SK-N-SH (cell line): ENCODE data around the gene PAPSS2. TPM values are rescaled to one million over a fixed set of nuclear protein-coding genes. Genes with fewer than 3 reads are reported as not detected.

Experiments used
- CTCF ChIA-PET: fragments of 300-600, 350-600 bp; formaldehyde crosslinking; extraction: SDS; loops from one replicate; lab custom pipeline; 2021; lab: Yijun Ruan, JAX
- POLR2A ChIA-PET: fragments of 350-600 bp; sonication (Branson Sonifier 250); formaldehyde crosslinking; extraction: SDS; loops from one replicate; lab custom pipeline; 2020; ENCODE audit warnings: antibody characterized with exemption, inconsistent platforms; lab: Yijun Ruan, JAX
- DNase-seq: peaks from one replicate; pipeline ENCODE4 v3.0.0; 2012
- H2AFZ ChIP-seq: fragments of 200-600 bp; sonication (generic); 2 replicates; pipeline ENCODE4 v1.8.1; 2016; ENCODE audit warnings: antibody characterized with exemption, mild to moderate bottlenecking, low read depth
- H3F3A ChIP-seq: fragments of 200-600 bp; sonication (generic); replicated peaks from 2 replicates; pipeline ENCODE3; 2016; ENCODE audit warnings: antibody characterized with exemption, mild to moderate bottlenecking; ENCODE audit not compliant: insufficient read depth
- H3K27ac ChIP-seq, 2 experiments: fragments of 200-500 bp in 1 of 2; fragments of 200-600 bp in 1 of 2; sonication (Bioruptor generic) in 1 of 2; sonication (generic), shearing (Covaris generic) in 1 of 2; 2 replicates each; pipeline versions ENCODE4 v1.5.1 to v1.6.1; 2014 to 2016; ENCODE audit warnings: low read depth in 2 of 2, inconsistent platforms in 1 of 2, low read length in 1 of 2, mild to moderate bottlenecking in 1 of 2, mixed read lengths in 1 of 2
- H3K27me3 ChIP-seq: fragments of 200-600 bp; sonication (generic), shearing (Covaris generic); 2 replicates; pipeline ENCODE4 v1.6.1; 2016; ENCODE audit warnings: mixed run types; ENCODE audit not compliant: insufficient read depth
- H3K36me3 ChIP-seq, 2 experiments: fragments of 200-500 bp in 1 of 2; fragments of 200-600 bp in 1 of 2; sonication (Bioruptor generic) in 1 of 2; sonication (generic) in 1 of 2; replicated peaks in 1 of 2; 2 replicates each; pipeline versions ENCODE3 to v1.5.1; 2014 to 2016; ENCODE audit warnings: low read length in 1 of 2, mild to moderate bottlenecking in 1 of 2; ENCODE audit not compliant: insufficient read depth in 2 of 2, control insufficient read depth in 1 of 2
- H3K4me1 ChIP-seq, 2 experiments: fragments of 200-500 bp in 1 of 2; fragments of 200-600 bp in 1 of 2; sonication (Bioruptor generic) in 1 of 2; sonication (generic), shearing (Covaris generic) in 1 of 2; 2 replicates each; pipeline versions ENCODE4 v1.5.1 to v1.6.1; 2014 to 2016; ENCODE audit warnings: low read depth in 1 of 2, low read length in 1 of 2, mixed run types in 1 of 2; ENCODE audit not compliant: insufficient read depth in 2 of 2, control insufficient read depth in 1 of 2
- H3K4me2 ChIP-seq: fragments of 200-600 bp; sonication (generic), shearing (Covaris generic); 2 replicates; pipeline ENCODE4 v1.6.1; 2017; ENCODE audit warnings: mixed run types
- H3K4me3 ChIP-seq, 2 experiments: fragments of 200-500 bp in 1 of 2; fragments of 200-600 bp in 1 of 2; sonication (Bioruptor generic) in 1 of 2; sonication (generic), shearing (Covaris generic) in 1 of 2; 2 replicates each; pipeline versions ENCODE4 v1.5.1 to v1.8.1; 2014 to 2016; ENCODE audit warnings: low read depth in 2 of 2, inconsistent platforms in 1 of 2, low read length in 1 of 2, mild to moderate bottlenecking in 1 of 2, mixed read lengths in 1 of 2, moderate library complexity in 1 of 2
- H3K79me2 ChIP-seq: fragments of 200-600 bp; sonication (generic); 2 replicates; pipeline ENCODE4 v1.8.1; 2017; ENCODE audit warnings: mild to moderate bottlenecking; ENCODE audit not compliant: insufficient read depth
- H3K9ac ChIP-seq: fragments of 200-600 bp; sonication (generic); 2 replicates; pipeline ENCODE4 v1.6.1; 2017; ENCODE audit warnings: mixed run types
- H3K9me2 ChIP-seq: fragments of 200-600 bp; sonication (generic); 2 replicates; pipeline ENCODE4 v1.6.1; 2017; ENCODE audit warnings: mixed run types
- H3K9me3 ChIP-seq: fragments of 200-600 bp; sonication (generic); 2 replicates; pipeline ENCODE4 v1.6.1; 2017; ENCODE audit warnings: mixed run types, mild to moderate bottlenecking, moderate library complexity
- H4K20me1 ChIP-seq: fragments of 200-600 bp; sonication (generic); 2 replicates; pipeline ENCODE4 v1.6.1; 2017; ENCODE audit warnings: mild to moderate bottlenecking, mixed run types; ENCODE audit not compliant: insufficient read depth
- EP300 ChIP-seq, 2 experiments: IDR thresholded peaks; 2 replicates each; pipeline versions ENCODE4 v1.4.0 to v1.6.1; 2012; ENCODE audit warnings: borderline replicate concordance in 1 of 2, low read depth in 1 of 2, low read length in 1 of 2
- GABPA ChIP-seq: IDR thresholded peaks from 2 replicates; pipeline ENCODE4 v1.4.0; 2012; ENCODE audit warnings: low read depth, mild to moderate bottlenecking
- MEF2A ChIP-seq: IDR thresholded peaks from 2 replicates; pipeline ENCODE4 v1.4.0; 2012; ENCODE audit warnings: low read depth, borderline replicate concordance
- MXI1 ChIP-seq: IDR thresholded peaks from 2 replicates; pipeline ENCODE4 v1.6.1; 2012; ENCODE audit warnings: mild to moderate bottlenecking, low read depth, low read length, improper control_type of control experiment
- POLR2AphosphoS5 ChIP-seq: IDR thresholded peaks from 2 replicates; pipeline ENCODE4 v1.6.1; 2012; ENCODE audit warnings: low read depth, low read length
- REST ChIP-seq: IDR thresholded peaks from 2 replicates; pipeline ENCODE4 v1.6.1; 2012; ENCODE audit warnings: mild to moderate bottlenecking, low read depth, low read length, moderate library complexity
- TAF1 ChIP-seq: IDR thresholded peaks from 2 replicates; pipeline ENCODE4 v1.6.1; 2012; ENCODE audit warnings: low read depth, mild to moderate bottlenecking, low read length, moderate library complexity, borderline replicate concordance
- TEAD4 ChIP-seq: IDR thresholded peaks from 2 replicates; pipeline ENCODE4 v1.4.0; 2012; ENCODE audit warnings: mild to moderate bottlenecking, borderline replicate concordance; ENCODE audit not compliant: insufficient read depth
- USF2 ChIP-seq: fragments of 150-350 bp; IDR thresholded peaks from 2 replicates; pipeline ENCODE4 v1.6.1; 2017; ENCODE audit warnings: antibody characterized with exemption, low read length, low read depth, borderline replicate concordance
- ZBTB33 ChIP-seq: IDR thresholded peaks from 2 replicates; pipeline ENCODE4 v1.4.0; 2012; ENCODE audit warnings: low read depth, borderline replicate concordance
- WGBS: methylation state at CpG from one replicate; pipeline ENCODE4 v1.1.6; 2017; ENCODE audit warnings: low lambda C conversion rate; 5-methylcytosine and 5-hydroxymethylcytosine counted together
- polyA plus RNA-seq, 3 experiments: library from polyadenylated mRNA; depleted of rRNA; stranded (reverse); fragments of >200 nt; gene quantifications; 2 replicates each; pipeline ENCODE4 v1.2.3, GENCODE V29; 2012
- TF ChIP-seq, protein P1 (sequence below): IDR thresholded peaks from 2 replicates; pipeline ENCODE4 v1.4.0; 2012; ENCODE audit warnings: low read depth, borderline replicate concordance
- TF ChIP-seq, protein P2 (sequence below): IDR thresholded peaks from 2 replicates; pipeline ENCODE4 v1.4.0; 2012; ENCODE audit warnings: low read depth
- TF ChIP-seq, protein P3 (sequence below): fragments of 200-600 bp; sonication (generic); IDR thresholded peaks from 2 replicates; pipeline ENCODE4 v1.6.1; 2017; ENCODE audit warnings: antibody characterized with exemption, mild to moderate bottlenecking, moderate library complexity

The PAPSS2 gene
- polyA plus RNA-seq, 1 of the 3 experiments (the other 2 are of a cell fraction), result 50.0 TPM

GRCh38 chr10:87632454-87632853, 27.2 kb upstream of the PAPSS2 start:
- no peak for TF ChIP-seq ZBTB33
- TF ChIP-seq GABPA, result no peak
- no peak for TF ChIP-seq REST
- TF ChIP-seq USF2, result no peak
- TF ChIP-seq, protein P1, sequence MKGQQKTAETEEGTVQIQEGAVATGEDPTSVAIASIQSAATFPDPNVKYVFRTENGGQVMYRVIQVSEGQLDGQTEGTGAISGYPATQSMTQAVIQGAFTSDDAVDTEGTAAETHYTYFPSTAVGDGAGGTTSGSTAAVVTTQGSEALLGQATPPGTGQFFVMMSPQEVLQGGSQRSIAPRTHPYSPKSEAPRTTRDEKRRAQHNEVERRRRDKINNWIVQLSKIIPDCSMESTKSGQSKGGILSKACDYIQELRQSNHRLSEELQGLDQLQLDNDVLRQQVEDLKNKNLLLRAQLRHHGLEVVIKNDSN, result no peak
- no peak for TF ChIP-seq MXI1
- no peak for TF ChIP-seq EP300 (IDR thresholded peaks at IDR 0.05; ENCODE audit: borderline replicate concordance in 1 of 2, low read depth in 1 of 2, low read length in 1 of 2)
- TF ChIP-seq, protein P2, sequence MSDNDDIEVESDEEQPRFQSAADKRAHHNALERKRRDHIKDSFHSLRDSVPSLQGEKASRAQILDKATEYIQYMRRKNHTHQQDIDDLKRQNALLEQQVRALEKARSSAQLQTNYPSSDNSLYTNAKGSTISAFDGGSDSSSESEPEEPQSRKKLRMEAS, result no peak
- TF ChIP-seq TAF1, result no peak
- no peak for TF ChIP-seq MEF2A
- TF ChIP-seq, protein P3, sequence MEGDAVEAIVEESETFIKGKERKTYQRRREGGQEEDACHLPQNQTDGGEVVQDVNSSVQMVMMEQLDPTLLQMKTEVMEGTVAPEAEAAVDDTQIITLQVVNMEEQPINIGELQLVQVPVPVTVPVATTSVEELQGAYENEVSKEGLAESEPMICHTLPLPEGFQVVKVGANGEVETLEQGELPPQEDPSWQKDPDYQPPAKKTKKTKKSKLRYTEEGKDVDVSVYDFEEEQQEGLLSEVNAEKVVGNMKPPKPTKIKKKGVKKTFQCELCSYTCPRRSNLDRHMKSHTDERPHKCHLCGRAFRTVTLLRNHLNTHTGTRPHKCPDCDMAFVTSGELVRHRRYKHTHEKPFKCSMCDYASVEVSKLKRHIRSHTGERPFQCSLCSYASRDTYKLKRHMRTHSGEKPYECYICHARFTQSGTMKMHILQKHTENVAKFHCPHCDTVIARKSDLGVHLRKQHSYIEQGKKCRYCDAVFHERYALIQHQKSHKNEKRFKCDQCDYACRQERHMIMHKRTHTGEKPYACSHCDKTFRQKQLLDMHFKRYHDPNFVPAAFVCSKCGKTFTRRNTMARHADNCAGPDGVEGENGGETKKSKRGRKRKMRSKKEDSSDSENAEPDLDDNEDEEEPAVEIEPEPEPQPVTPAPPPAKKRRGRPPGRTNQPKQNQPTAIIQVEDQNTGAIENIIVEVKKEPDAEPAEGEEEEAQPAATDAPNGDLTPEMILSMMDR, result no peak
- TF ChIP-seq TEAD4, result no peak
- no peak for TF ChIP-seq POLR2AphosphoS5
- no peak for DNase-seq
- CTCF ChIA-PET, result interaction anchor here (0.9 kb wide), 1 partner anchor 26 kb away, joined by 3 read pairs; no protein-coding TSS in a partner anchor
- POLR2A ChIA-PET, result no interaction called here
- Histone ChIP-seq H3K79me2 (no peaks in the 10 kb centered on the region), H2AFZ (no peak overlapping the region), H3K36me3 (no peaks in the 10 kb centered on the region), H3K27ac (no peak overlapping the region), H3K9me3 (no peaks in the 10 kb centered on the region), H3K9ac (no peak overlapping the region), H3K9me2 (no peaks in the 10 kb centered on the region), H3K4me2 (no peak overlapping the region), H4K20me1 (no peaks in the 10 kb centered on the region), H3K4me3 (no peak overlapping the region), H3K27me3 (no peaks in the 10 kb centered on the region), H3F3A (peaks cover 6% of the 10 kb centered on the region), H3K4me1 (peaks cover 0 to 10% of the 10 kb centered on the region in 2 experiments; a peak in 1 of 4 replicates)
- WGBS, result 66% methylated on average over 4 of the region's 4 CpGs
